Measurements from ENCODE around the gene MRPL4. TPM values are rescaled to one million over a fixed set of nuclear protein-coding genes. Genes with fewer than 3 reads are reported as not detected.

Gene MRPL4
- total and polyA plus RNA-seq, 2 of the 13 experiments (the other 11 are each of a cell fraction or from before 2014, with no cell fraction given): 40.6 to 42.5 TPM

GRCh38 chr19:10206226-10206885, 45.7 kb upstream of the MRPL4 start (continued):
- TF ChIP-seq DMTF1 (CRISPR knock-in tag; IDR thresholded peaks at IDR 0.05) (no peak), ZNF251 (CRISPR knock-in tag; IDR thresholded peaks at IDR 0.05) (no peak), ZNF10 (CRISPR knock-in tag; IDR thresholded peaks at IDR 0.05; ENCODE audit: borderline replicate concordance, low read depth) (no peak), CHD4 (IDR thresholded peaks at IDR 0.05; ENCODE audit: borderline replicate concordance, low read length) (no peak), ZSCAN22 (CRISPR knock-in tag; IDR thresholded peaks at IDR 0.05) (no peak), NR2F1 (CRISPR knock-in tag; IDR thresholded peaks at IDR 0.05) (no peak), SKI (IDR thresholded peaks at IDR 0.05; ENCODE audit: partially characterized antibody) (no peak), ZNF317 (CRISPR knock-in tag; IDR thresholded peaks at IDR 0.05) (no peak), RBFOX2 (IDR thresholded peaks at IDR 0.05; ENCODE audit: low read depth, low read length) (no peak), ZNF501 (CRISPR knock-in tag; IDR thresholded peaks at IDR 0.05) (peak; percentile 70), IKZF1 (IDR thresholded peaks at IDR 0.05) (no peak), TEF (CRISPR knock-in tag; IDR thresholded peaks at IDR 0.05) (no peak), ZNF446 (CRISPR knock-in tag; IDR thresholded peaks at IDR 0.05) (no peak), HOXD1 (CRISPR knock-in tag; IDR thresholded peaks at IDR 0.05) (no peak), HBP1 (CRISPR knock-in tag; IDR thresholded peaks at IDR 0.05; ENCODE audit: low read depth) (no peak), POLR2AphosphoS2 (IDR thresholded peaks at IDR 0.05; ENCODE audit: low read depth, low read length) (no peak), PHF21A (CRISPR knock-in tag; IDR thresholded peaks at IDR 0.05) (no peak), ZHX1 (CRISPR knock-in tag; IDR thresholded peaks at IDR 0.05; ENCODE audit: low read depth) (no peak), ZNF891 (CRISPR knock-in tag; IDR thresholded peaks at IDR 0.05) (no peak), KDM5A (IDR thresholded peaks at IDR 0.05; ENCODE audit: borderline replicate concordance, low read length) (no peak), EHMT2 (IDR thresholded peaks at IDR 0.05; ENCODE audit: borderline replicate concordance, low read depth, low read length) (no peak), ZNF329 (CRISPR knock-in tag; IDR thresholded peaks at IDR 0.05; ENCODE audit: low read depth) (no peak)

All from HepG2 (cell line).